BE2C (cell line): Measurements from ENCODE around the gene NUP35.

Experiments
- DNase-seq: peaks from one replicate; pipeline ENCODE4 v3.0.0-alpha.2; 2020
- H3K27me3 ChIP-seq: fragments of 250-450 bp; sonication (Bioruptor Pico); 2 replicates; pipeline ENCODE4 v1.5.1; 2020; ENCODE audit warnings: mild to moderate bottlenecking
- H3K36me3 ChIP-seq: fragments of 250-450 bp; sonication (Bioruptor Pico); 2 replicates; pipeline ENCODE4 v1.5.1; 2020; ENCODE audit warnings: mild to moderate bottlenecking
- H3K4me1 ChIP-seq: fragments of 250-450 bp; sonication (Bioruptor Pico); 2 replicates; pipeline ENCODE4 v1.5.1; 2020
- H3K4me3 ChIP-seq: 2 replicates; pipeline ENCODE4 v1.5.1; 2011; ENCODE audit warnings: low read depth, low read length
- H3K9me3 ChIP-seq: fragments of 250-450 bp; sonication (Bioruptor Pico); 2 replicates; pipeline ENCODE4 v1.5.1; 2020
- CTCF ChIP-seq: IDR thresholded peaks from 2 replicates; pipeline ENCODE4 v1.5.1; 2012; ENCODE audit warnings: mild to moderate bottlenecking, low read depth, low read length

Gene NUP35

DNA sequence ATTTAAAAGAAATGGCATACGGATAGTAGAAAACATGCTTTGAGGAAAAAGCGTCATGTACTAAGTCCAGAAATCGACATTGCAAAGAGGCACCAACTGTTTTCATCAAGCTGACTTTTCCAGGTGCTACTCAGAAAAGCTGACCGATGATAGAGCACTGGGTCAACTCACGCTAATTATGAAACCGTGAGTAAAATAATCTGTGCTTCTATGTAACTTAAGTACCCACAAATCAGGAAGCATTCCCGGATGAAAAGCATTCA lies 353 bp upstream of the NUP35 start:
- no peak for TF ChIP-seq CTCF
- no peak for DNase-seq
- Histone ChIP-seq H3K9me3 (no peaks in the 10 kb centered on the region), H3K4me1 (no peaks in the 10 kb centered on the region), H3K27me3 (no peaks in the 10 kb centered on the region), H3K36me3 (no peaks in the 10 kb centered on the region), H3K4me3 (peak overlapping the region; percentile 86)

GRCh38 chr2:183124957-183125255 lies 663 bp downstream of the NUP35 start:
- Histone ChIP-seq H3K9me3 (no peaks in the 10 kb centered on the region), H3K36me3 (0 out of 2 replicates have a peak, but pooled peaks cover 4% of the 10 kb centered on the region), H3K4me1 (no peaks in the 10 kb centered on the region), H3K27me3 (no peaks in the 10 kb centered on the region), H3K4me3 (peak overlapping the region; percentile 86)
- no peak for TF ChIP-seq CTCF
- no peak for DNase-seq

DNA sequence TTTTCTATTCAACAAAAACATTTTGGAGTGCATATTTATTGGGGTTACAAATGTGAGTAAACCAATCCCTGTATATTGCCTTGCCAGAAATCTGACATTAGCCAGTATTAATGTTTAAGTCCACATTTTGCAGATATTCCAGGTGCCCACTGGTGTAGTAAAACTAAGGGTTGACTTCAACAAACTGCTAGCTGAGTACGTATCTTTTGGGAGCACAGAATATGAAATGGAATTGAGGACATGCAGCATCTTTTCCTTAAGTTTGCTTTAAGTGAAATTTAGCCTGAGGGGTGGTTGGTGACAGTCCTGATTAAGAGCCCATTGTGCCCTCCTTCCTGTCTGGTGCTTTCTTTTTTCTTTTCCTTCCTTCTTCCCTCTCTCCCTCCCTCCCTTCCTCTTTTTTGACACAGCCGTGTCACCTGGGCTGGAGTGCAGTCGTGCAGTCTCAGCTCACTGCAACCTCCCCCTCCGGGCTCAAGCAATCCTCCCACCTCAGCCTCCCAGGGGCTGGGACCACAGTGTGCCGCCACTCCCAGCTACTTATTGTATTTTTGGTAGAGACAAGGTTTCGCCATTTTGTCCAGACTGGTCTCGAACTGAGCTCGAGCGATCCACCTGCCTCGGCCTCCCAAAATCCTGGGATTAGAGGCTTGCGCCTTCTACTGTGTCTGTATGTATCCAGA lies 1.6 kb downstream of the NUP35 start:
- TF ChIP-seq CTCF, result no peak
- DNase-seq, result no peak
- Histone ChIP-seq H3K9me3 (no peaks in the 10 kb centered on the region), H3K27me3 (no peaks in the 10 kb centered on the region), H3K4me3 (peak overlapping the region; percentile 86), H3K4me1 (no peaks in the 10 kb centered on the region), H3K36me3 (peaks cover 8% of the 10 kb centered on the region; the same call in 1 of the 2 replicates)

- Histone ChIP-seq H3K9me3 (no peaks in the 10 kb centered on the region), H3K36me3 (peaks cover 8% of the 10 kb centered on the region; the same call in 1 of the 2 replicates), H3K4me1 (no peaks in the 10 kb centered on the region), H3K27me3 (no peaks in the 10 kb centered on the region), H3K4me3 (no peak overlapping the region)
- DNase-seq, result no peak
- no peak for TF ChIP-seq CTCF
Measured at GRCh38 chr2:183126635-183127034, 2.4 kb downstream of the NUP35 start.

DNA sequence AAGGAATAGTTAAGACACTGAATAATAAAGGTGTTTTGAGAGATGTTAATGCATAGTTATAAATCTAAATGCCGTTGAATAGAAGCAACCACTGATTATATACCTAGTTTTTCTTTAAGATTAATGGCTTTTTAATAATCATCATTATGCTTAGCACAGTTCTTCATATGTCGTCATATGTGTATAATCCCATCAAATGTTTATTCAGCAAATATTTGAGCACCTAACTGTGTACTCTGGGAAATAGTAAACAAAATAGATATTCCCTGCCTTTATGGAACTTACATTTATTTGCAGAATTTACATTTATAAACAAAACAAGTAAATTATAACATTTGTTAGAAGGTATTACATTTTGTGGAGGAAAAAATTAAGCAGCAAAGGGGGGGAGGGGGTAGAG lies 9.8 kb downstream of the NUP35 start:
- no peak overlapping the region for H3K4me3 ChIP-seq
- peaks cover 11% of the 10 kb centered on the region; the same call in 1 of the 2 replicates for H3K36me3 ChIP-seq
- DNase-seq, result no peak
- H3K4me1 ChIP-seq, result no peaks in the 10 kb centered on the region
- H3K27me3 ChIP-seq, result no peaks in the 10 kb centered on the region
- H3K9me3 ChIP-seq, result no peaks in the 10 kb centered on the region
- no peak for TF ChIP-seq CTCF

GRCh38 chr2:183148955-183149354 lies 24.7 kb downstream of the NUP35 start:
- H3K4me3 ChIP-seq, result no peak overlapping the region
- H3K4me1 ChIP-seq, result no peaks in the 10 kb centered on the region
- DNase-seq, result no peak
- H3K27me3 ChIP-seq, result no peaks in the 10 kb centered on the region
- H3K36me3 ChIP-seq, result peaks cover 2% of the 10 kb centered on the region; the same call in 1 of the 2 replicates
- H3K9me3 ChIP-seq, result no peaks in the 10 kb centered on the region
- no peak for TF ChIP-seq CTCF
